Activated CD8-positive, alpha-beta memory T cell treated with anti-CD3 and anti-CD28 coated beads, Interleukin-2, amount 10 ng/mL, durations not matched to agents 7 days and 5 days (primary cell): ENCODE data around the gene SFTPB. TPM values are rescaled to one million over a fixed set of nuclear protein-coding genes. Genes with fewer than 3 reads are reported as not detected.
"Not testable (repeated sequence)": the region's sequence is repeated elsewhere in the genome, so short reads cannot be mapped to it uniquely, and the experiment has no call there.

Experiments used
- ATAC-seq: fragments of 150-1000 bp; cut with Tn5 transposase; one replicate; pipeline ENCODE4 v1.10.0; 2021; ENCODE audit warnings: moderate library complexity
- CTCF ChIA-PET: fragments of 350-600 bp; sonication (Branson Sonifier 250); formaldehyde crosslinking; loops from one replicate; lab custom pipeline; 2021; ENCODE audit warnings: antibody characterized with exemption; lab: Charles Lee
- DNase-seq: peaks from one replicate; pipeline ENCODE4 v3.0.0-alpha.2; 2020
- H3K27ac Mint-ChIP-seq: one replicate; pipeline ENCODE4 v1.8.0; 2021; ENCODE audit warnings: mild to moderate bottlenecking, mixed read lengths
- H3K27me3 Mint-ChIP-seq: one replicate; pipeline ENCODE4 v1.8.0; 2021; ENCODE audit warnings: mixed read lengths
- H3K36me3 Mint-ChIP-seq: one replicate; pipeline ENCODE4 v1.8.0; 2021; ENCODE audit warnings: mild to moderate bottlenecking, mixed read lengths
- H3K4me1 Mint-ChIP-seq: one replicate; pipeline ENCODE4 v1.8.0; 2021; ENCODE audit warnings: mixed read lengths
- H3K4me3 Mint-ChIP-seq: one replicate; pipeline ENCODE4 v1.8.0; 2021; ENCODE audit warnings: mild to moderate bottlenecking, moderate library complexity, mixed read lengths
- H3K9me3 Mint-ChIP-seq: one replicate; pipeline ENCODE4 v1.8.0; 2022; ENCODE audit warnings: low read depth, mixed read lengths
- total RNA-seq, 2 experiments: library from RNA; stranded (reverse); gene quantifications; one replicate each; pipeline ENCODE4 v1.2.3, GENCODE V29; 2021

Gene SFTPB
- total RNA-seq, 2 experiments from 2014 or later, result not detected

GRCh38 chr2:85657399-85657798, 10.6 kb downstream of the SFTPB start:
- not testable (repeated sequence) for DNase-seq, ATAC-seq, H3K27me3 Mint-ChIP-seq, H3K27ac Mint-ChIP-seq, H3K4me3 Mint-ChIP-seq, H3K9me3 Mint-ChIP-seq
- CTCF ChIA-PET, result interaction anchor here (1.0 to 3.8 kb wide), 4 partner anchors 9 to 156 kb away, joined by 3 to 15 read pairs (median 4); no protein-coding TSS in a partner anchor
- Mint-ChIP-seq H3K36me3 (peaks cover 14% of the 10 kb centered on the region), H3K4me1 (peaks cover 24% of the 10 kb centered on the region)

DNA sequence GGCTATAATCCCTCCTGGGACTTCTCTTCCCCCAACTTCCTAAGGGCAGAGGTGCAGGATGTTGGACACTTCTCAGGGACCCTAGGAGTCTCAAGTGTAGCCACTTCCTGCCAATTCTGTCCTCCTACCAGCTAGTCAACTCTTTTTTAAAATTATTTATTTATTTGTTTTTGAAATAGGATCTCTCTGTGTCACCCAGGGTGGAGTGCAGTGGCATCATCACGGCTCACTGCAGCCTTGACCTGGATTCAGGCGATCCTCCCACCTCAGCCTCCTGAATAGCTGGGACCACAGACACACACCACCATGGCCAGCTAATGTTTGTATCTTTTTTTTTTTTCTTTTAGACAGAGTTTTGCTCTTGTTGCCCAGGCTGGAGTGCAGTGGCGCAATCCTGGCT, 11.5 kb downstream of the SFTPB start:
- Mint-ChIP-seq H3K36me3 (peaks cover 19% of the 10 kb centered on the region), H3K9me3 (no peaks in the 10 kb centered on the region), H3K4me3 (no peak overlapping the region), H3K27me3 (no peaks in the 10 kb centered on the region), H3K4me1 (peaks cover 24% of the 10 kb centered on the region), H3K27ac (no peak overlapping the region)
- ATAC-seq (no peak), DNase-seq (no peak)
- CTCF ChIA-PET, result interaction anchor here (0.6 to 3.8 kb wide), 3 partner anchors 19 to 157 kb away, joined by 3 to 15 read pairs (median 4); no protein-coding TSS in a partner anchor

DNA sequence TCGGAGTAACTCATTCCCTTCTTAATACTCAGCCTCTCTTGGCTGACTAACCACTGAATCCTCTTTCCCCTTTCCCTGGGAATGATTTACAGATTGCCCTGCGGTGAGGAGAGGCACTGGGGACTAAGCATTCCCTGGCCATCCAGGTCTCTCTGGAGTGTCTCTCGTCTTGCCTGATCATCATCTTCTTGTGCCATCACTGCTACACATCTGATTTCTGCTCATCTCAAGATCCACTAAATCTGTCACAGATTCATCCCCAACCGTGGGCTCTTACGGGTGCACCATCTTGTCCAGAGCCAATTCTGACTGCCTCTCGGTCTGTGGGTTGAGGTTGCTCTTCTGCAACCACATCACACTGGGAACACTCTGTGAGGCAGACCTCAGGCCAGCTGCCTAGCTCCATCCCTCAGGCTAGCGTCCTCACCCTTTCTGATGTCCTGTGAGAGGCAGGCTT, 12.0 kb downstream of the SFTPB start:
- H3K4me3 Mint-ChIP-seq, result no peak overlapping the region
- CTCF ChIA-PET, result interaction anchor here (0.8 to 3.8 kb wide), 2 partner anchors 19 to 51 kb away, joined by 3 to 15 read pairs; no protein-coding TSS in a partner anchor

GRCh38 chr2:85653996-85654395, 14.0 kb downstream of the SFTPB start:
- H3K4me3 Mint-ChIP-seq, result no peak overlapping the region
- H3K27ac Mint-ChIP-seq, result no peak overlapping the region
- no peaks in the 10 kb centered on the region for H3K27me3 Mint-ChIP-seq
- H3K36me3 Mint-ChIP-seq, result peaks cover 29% of the 10 kb centered on the region
- ATAC-seq (no peak), DNase-seq (no peak)
- H3K4me1 Mint-ChIP-seq, result peaks cover 14% of the 10 kb centered on the region
- H3K9me3 Mint-ChIP-seq, result no peaks in the 10 kb centered on the region
- CTCF ChIA-PET, result no interaction called here

More for the DNA sequence above, 12.0 kb downstream of the SFTPB start:
- ATAC-seq, result no peak
- no peaks in the 10 kb centered on the region for H3K27me3 Mint-ChIP-seq
- no peak for DNase-seq
- H3K27ac Mint-ChIP-seq, result no peak overlapping the region
- peaks cover 24% of the 10 kb centered on the region for H3K4me1 Mint-ChIP-seq
- peaks cover 22% of the 10 kb centered on the region for H3K36me3 Mint-ChIP-seq
- no peaks in the 10 kb centered on the region for H3K9me3 Mint-ChIP-seq

DNA sequence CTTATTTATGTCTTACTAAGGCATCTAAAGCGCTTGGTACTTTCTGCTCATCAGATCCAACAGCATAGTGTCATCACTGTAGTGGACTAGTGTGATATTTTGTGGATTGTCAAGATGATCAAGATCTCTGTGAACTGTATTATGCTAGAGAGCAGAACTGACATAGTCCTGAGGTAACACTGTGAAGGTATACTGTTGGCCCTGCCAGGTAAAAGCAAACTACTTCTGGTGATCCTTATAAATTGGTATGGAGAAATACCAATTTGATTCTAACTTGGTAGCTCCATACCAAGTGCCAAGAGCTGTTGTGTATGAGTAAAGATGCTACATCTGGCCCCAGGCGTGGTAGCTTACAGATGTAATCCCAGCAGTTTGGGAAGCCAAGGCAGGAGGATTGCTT, 15.9 kb downstream of the SFTPB start:
- no peaks in the 10 kb centered on the region for H3K9me3 Mint-ChIP-seq
- no peaks in the 10 kb centered on the region for H3K27me3 Mint-ChIP-seq
- ATAC-seq (no peak), DNase-seq (no peak)
- peaks cover 39% of the 10 kb centered on the region for H3K36me3 Mint-ChIP-seq
- no peak overlapping the region for H3K27ac Mint-ChIP-seq
- H3K4me1 Mint-ChIP-seq, result peaks cover 14% of the 10 kb centered on the region
- no peak overlapping the region for H3K4me3 Mint-ChIP-seq
- CTCF ChIA-PET, result interaction anchor here (1.0 to 1.5 kb wide), 3 partner anchors 14 to 162 kb away, joined by 3 to 6 read pairs (median 6); no protein-coding TSS in a partner anchor

- Mint-ChIP-seq H3K27ac (no peak overlapping the region), H3K4me1 (peaks cover 11% of the 10 kb centered on the region), H3K27me3 (no peaks in the 10 kb centered on the region), H3K36me3 (peaks cover 45% of the 10 kb centered on the region), H3K4me3 (no peak overlapping the region), H3K9me3 (no peaks in the 10 kb centered on the region)
- CTCF ChIA-PET, result interaction anchor here (0.6 to 4.0 kb wide), 6 partner anchors 8 to 78 kb away, joined by 3 to 28 read pairs (median 5); no protein-coding TSS in a partner anchor
- ATAC-seq (no peak), DNase-seq (no peak)
Observed at GRCh38 chr2:85651097-85651496, 16.9 kb downstream of the SFTPB start.

GRCh38 chr2:85650456-85650855, 17.5 kb downstream of the SFTPB start:
- H3K36me3 Mint-ChIP-seq, result peaks cover 49% of the 10 kb centered on the region
- H3K4me3 Mint-ChIP-seq, result no peak overlapping the region
- DNase-seq, result no peak
- H3K27me3 Mint-ChIP-seq, result no peaks in the 10 kb centered on the region
- ATAC-seq, result no peak
- H3K4me1 Mint-ChIP-seq, result peaks cover 8% of the 10 kb centered on the region
- no peak overlapping the region for H3K27ac Mint-ChIP-seq
- no peaks in the 10 kb centered on the region for H3K9me3 Mint-ChIP-seq
- CTCF ChIA-PET, result interaction anchor here (1.0 to 4.0 kb wide), 8 partner anchors 9 to 79 kb away, joined by 3 to 28 read pairs (median 5); no protein-coding TSS in a partner anchor

GRCh38 chr2:85649201-85650190, 18.5 kb downstream of the SFTPB start:
- no peak overlapping the region for H3K4me3 Mint-ChIP-seq

DNA sequence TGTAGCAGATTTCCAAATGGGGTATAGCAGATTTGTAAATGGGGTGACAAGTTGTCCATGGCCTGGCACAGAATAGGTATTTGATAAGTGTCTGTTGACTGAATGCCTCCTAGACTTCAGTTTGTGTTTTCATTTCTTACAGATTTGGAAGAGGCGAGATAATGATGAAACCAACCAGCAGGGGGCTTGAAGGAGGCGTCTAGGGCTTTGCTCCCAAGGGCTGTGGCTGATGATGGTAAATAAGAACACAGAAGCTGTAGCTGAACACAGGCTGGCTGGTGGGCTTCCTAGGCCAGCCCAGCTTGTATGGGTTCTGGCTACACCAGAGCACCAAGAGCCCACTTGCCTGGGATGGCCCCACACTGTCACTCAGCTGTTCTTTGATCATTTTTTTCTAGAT, 19.4 kb downstream of the SFTPB start:
- ATAC-seq, result peak; percentile 60
- CTCF ChIA-PET, result interaction anchor here (0.6 to 4.0 kb wide), 13 partner anchors 9 to 165 kb away, joined by 3 to 28 read pairs (median 4); no protein-coding TSS in a partner anchor
- Mint-ChIP-seq H3K4me1 (peaks cover 5% of the 10 kb centered on the region), H3K9me3 (no peaks in the 10 kb centered on the region), H3K27me3 (no peaks in the 10 kb centered on the region), H3K27ac (peak overlapping the region; percentile 22), H3K4me3 (no peak overlapping the region), H3K36me3 (peaks cover 53% of the 10 kb centered on the region)
- DNase-seq, result peak; percentile 45

More at GRCh38 chr2:85649201-85650190, 18.5 kb downstream of the SFTPB start:
- no peak overlapping the region for H3K27ac Mint-ChIP-seq
- H3K36me3 Mint-ChIP-seq, result peaks cover 52% of the 10 kb centered on the region
- CTCF ChIA-PET, result interaction anchor here (1.0 to 4.0 kb wide), 16 partner anchors 10 to 164 kb away, joined by 3 to 28 read pairs (median 4); no protein-coding TSS in a partner anchor
- DNase-seq (no peak), ATAC-seq (no peak)
- H3K9me3 Mint-ChIP-seq, result no peaks in the 10 kb centered on the region
- H3K4me1 Mint-ChIP-seq, result peaks cover 8% of the 10 kb centered on the region
- H3K27me3 Mint-ChIP-seq, result no peaks in the 10 kb centered on the region

DNA sequence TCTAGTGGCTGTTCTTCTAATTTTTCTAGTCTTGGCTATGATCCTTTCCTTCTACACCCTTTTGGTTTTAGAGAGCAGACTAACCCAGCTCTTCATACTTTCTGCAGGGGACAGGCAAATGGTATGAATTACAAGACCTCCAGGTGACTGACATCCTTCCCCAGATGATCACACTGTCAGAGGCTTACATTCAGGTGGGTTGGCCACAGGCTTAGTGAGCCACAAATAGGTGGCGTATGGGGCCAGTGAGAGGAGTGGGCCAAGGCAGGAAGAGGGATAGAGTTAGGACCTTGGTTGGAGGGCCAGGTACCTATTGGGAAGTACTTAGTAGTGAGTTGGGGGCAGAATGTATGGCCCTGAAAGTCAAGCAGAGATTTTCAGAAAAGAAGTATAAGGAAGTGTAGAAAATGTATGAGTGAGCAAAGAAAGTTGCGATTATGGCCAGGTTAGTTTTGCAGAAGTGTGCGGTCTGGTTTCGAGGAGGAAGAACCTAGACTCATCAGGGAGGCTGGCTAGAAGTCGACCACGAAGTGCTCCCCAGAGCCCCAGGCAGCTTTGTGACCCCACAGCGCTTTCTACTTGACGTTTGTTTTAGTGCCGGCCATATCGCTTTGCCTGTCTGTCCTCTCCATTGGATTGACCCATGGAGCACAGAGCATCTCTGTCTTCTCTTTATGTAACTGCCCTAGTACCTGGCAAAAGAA, 20.0 kb downstream of the SFTPB start:
- Mint-ChIP-seq H3K27ac (peak overlapping the region; percentile 22), H3K36me3 (peaks cover 54% of the 10 kb centered on the region), H3K27me3 (no peaks in the 10 kb centered on the region), H3K4me3 (no peak overlapping the region), H3K9me3 (no peaks in the 10 kb centered on the region), H3K4me1 (peaks cover 7% of the 10 kb centered on the region)
- DNase-seq (no peak), ATAC-seq (no peak)
- CTCF ChIA-PET, result interaction anchor here (0.6 to 4.0 kb wide), 12 partner anchors 9 to 166 kb away, joined by 3 to 28 read pairs (median 4); no protein-coding TSS in a partner anchor

- CTCF ChIA-PET, result interaction anchor here (1.0 to 2.0 kb wide), 3 partner anchors 9 to 168 kb away, joined by 3 to 15 read pairs (median 5); no protein-coding TSS in a partner anchor
- Mint-ChIP-seq H3K4me1 (peaks cover 25% of the 10 kb centered on the region), H3K27me3 (no peaks in the 10 kb centered on the region), H3K27ac (no peak overlapping the region), H3K4me3 (no peak overlapping the region), H3K36me3 (peaks cover 60% of the 10 kb centered on the region), H3K9me3 (no peaks in the 10 kb centered on the region)
- DNase-seq (no peak), ATAC-seq (no peak)
Observed at GRCh38 chr2:85646166-85646565, 21.8 kb downstream of the SFTPB start.

DNA sequence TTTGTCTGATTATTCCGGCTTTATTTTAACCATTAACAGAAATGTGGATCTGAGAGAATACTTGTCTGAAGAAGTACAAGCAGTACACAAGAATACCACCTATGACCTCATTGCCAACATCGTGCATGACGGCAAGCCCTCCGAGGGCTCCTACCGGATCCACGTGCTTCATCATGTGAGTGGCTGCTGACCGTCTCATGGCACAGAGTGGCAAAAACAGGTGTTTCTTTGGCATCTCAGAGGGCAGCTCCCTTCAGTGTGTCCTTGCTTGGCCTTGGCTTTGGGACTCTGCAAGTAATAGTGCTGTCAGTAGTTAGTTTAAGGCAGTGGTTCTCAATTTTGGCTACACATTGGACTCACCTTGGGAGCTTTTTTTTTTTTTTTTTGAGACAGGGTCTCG, 23.1 kb downstream of the SFTPB start:
- Mint-ChIP-seq H3K9me3 (no peaks in the 10 kb centered on the region), H3K4me3 (no peak overlapping the region), H3K27me3 (no peaks in the 10 kb centered on the region), H3K27ac (no peak overlapping the region), H3K4me1 (peaks cover 27% of the 10 kb centered on the region), H3K36me3 (peaks cover 67% of the 10 kb centered on the region)
- no peak for DNase-seq
- no peak for ATAC-seq
- CTCF ChIA-PET, result interaction anchor here (1.0 to 2.0 kb wide), 3 partner anchors 8 to 105 kb away, joined by 3 to 15 read pairs (median 3); no protein-coding TSS in a partner anchor
